Measurements from ENCODE around the gene CD58.
"Not testable (repeated sequence)": the region's sequence is repeated elsewhere in the genome, so short reads cannot be mapped to it uniquely, and the experiment has no call there.

Gene CD58

GRCh38 chr1:116591951-116592605 lies 21.3 kb upstream of the CD58 start:
- not testable (repeated sequence) for H3K36me3 ChIP-seq; H3K4me3 ChIP-seq (ENCODE audit: low read depth, low read length); H3K27ac ChIP-seq; H3K9me3 ChIP-seq (ENCODE audit: severe bottlenecking); DNase-seq; H3K27me3 ChIP-seq (ENCODE audit: insufficient read depth, low read depth, severe bottlenecking)

GRCh38 chr1:116591006-116591950 lies 20.5 kb upstream of the CD58 start:
- not testable (repeated sequence) for DNase-seq; H3K27me3 ChIP-seq (ENCODE audit: insufficient read depth, low read depth, severe bottlenecking); H3K9me3 ChIP-seq (ENCODE audit: severe bottlenecking); H3K27ac ChIP-seq; H3K4me3 ChIP-seq (ENCODE audit: low read depth, low read length); H3K36me3 ChIP-seq

GRCh38 chr1:116590359-116591005 lies 19.7 kb upstream of the CD58 start:
- H3K36me3 ChIP-seq; H3K27me3 ChIP-seq (ENCODE audit: insufficient read depth, low read depth, severe bottlenecking); H3K27ac ChIP-seq; H3K4me3 ChIP-seq (ENCODE audit: low read depth, low read length); DNase-seq; H3K9me3 ChIP-seq (ENCODE audit: severe bottlenecking): not testable (repeated sequence)

- DNase-seq; H3K9me3 ChIP-seq (ENCODE audit: severe bottlenecking); H3K4me3 ChIP-seq (ENCODE audit: low read depth, low read length); H3K27me3 ChIP-seq (ENCODE audit: insufficient read depth, low read depth, severe bottlenecking); H3K27ac ChIP-seq; H3K36me3 ChIP-seq: not testable (repeated sequence)
These were observed 18.4 kb upstream of the CD58 start for GRCh38 chr1:116589101-116589735.

- no peak for DNase-seq
These were observed 16.8 kb upstream of the CD58 start for GRCh38 chr1:116587501-116588227.

GRCh38 chr1:116586741-116587143 lies 15.9 kb upstream of the CD58 start:
- no peak for DNase-seq
- H3K27ac ChIP-seq, result no peak overlapping the region
- H3K4me3 ChIP-seq (ENCODE audit: low read depth, low read length), result no peak overlapping the region
- no peaks in the 10 kb centered on the region for H3K9me3 ChIP-seq (ENCODE audit: severe bottlenecking)
- TF ChIP-seq CTCF (IDR thresholded peaks at IDR 0.05; ENCODE audit: low read depth, low read length), result no peak
- no peaks in the 10 kb centered on the region for H3K36me3 ChIP-seq
- no peaks in the 10 kb centered on the region for H3K27me3 ChIP-seq (ENCODE audit: insufficient read depth, low read depth, severe bottlenecking)

More at GRCh38 chr1:116587501-116588227, 16.8 kb upstream of the CD58 start:
- Histone ChIP-seq H3K27me3 (ENCODE audit: insufficient read depth, low read depth, severe bottlenecking) (no peaks in the 10 kb centered on the region), H3K9me3 (ENCODE audit: severe bottlenecking) (no peaks in the 10 kb centered on the region), H3K27ac (no peak overlapping the region), H3K36me3 (no peaks in the 10 kb centered on the region), H3K4me3 (ENCODE audit: low read depth, low read length) (no peak overlapping the region)
- no peak for TF ChIP-seq CTCF (IDR thresholded peaks at IDR 0.05; ENCODE audit: low read depth, low read length)

GRCh38 chr1:116585886-116586285 lies 15.1 kb upstream of the CD58 start:
- Histone ChIP-seq H3K27ac (no peak overlapping the region), H3K27me3 (ENCODE audit: insufficient read depth, low read depth, severe bottlenecking) (no peaks in the 10 kb centered on the region), H3K9me3 (ENCODE audit: severe bottlenecking) (no peaks in the 10 kb centered on the region), H3K4me3 (ENCODE audit: low read depth, low read length) (no peak overlapping the region), H3K36me3 (no peaks in the 10 kb centered on the region)
- no peak for DNase-seq
- TF ChIP-seq CTCF (IDR thresholded peaks at IDR 0.05; ENCODE audit: low read depth, low read length), result no peak
